DMS53 (cell line): ENCODE measurements around the gene SRM.
"Not testable (repeated sequence)": the region's sequence is repeated elsewhere in the genome, so short reads cannot be mapped to it uniquely, and the experiment has no call there.

Experiments
- DNase-seq: peaks from one replicate; lab custom pipeline; 2025; lab: John Stamatoyannopoulos, UW

SRM gene

DNA sequence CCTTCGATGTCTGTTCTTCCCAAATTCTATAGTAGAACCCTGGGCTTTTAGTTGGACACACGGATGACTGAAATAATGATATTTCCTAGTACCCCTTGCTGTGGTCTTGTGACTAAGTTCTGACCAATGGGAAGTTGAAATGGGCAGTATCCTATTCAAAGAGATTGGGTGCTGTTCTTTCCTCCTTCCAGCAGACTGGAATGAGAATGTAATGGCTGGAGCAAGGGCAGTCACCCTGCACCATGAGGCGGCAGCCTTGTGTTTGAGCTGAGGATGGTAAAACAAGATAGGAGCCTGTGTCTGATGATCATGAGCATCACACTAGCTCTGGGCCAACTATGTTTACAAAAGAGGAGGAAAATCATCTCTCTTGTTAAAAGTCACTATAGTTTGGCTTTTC, 5.1 kb upstream of the SRM start:
- no peak for DNase-seq

DNA sequence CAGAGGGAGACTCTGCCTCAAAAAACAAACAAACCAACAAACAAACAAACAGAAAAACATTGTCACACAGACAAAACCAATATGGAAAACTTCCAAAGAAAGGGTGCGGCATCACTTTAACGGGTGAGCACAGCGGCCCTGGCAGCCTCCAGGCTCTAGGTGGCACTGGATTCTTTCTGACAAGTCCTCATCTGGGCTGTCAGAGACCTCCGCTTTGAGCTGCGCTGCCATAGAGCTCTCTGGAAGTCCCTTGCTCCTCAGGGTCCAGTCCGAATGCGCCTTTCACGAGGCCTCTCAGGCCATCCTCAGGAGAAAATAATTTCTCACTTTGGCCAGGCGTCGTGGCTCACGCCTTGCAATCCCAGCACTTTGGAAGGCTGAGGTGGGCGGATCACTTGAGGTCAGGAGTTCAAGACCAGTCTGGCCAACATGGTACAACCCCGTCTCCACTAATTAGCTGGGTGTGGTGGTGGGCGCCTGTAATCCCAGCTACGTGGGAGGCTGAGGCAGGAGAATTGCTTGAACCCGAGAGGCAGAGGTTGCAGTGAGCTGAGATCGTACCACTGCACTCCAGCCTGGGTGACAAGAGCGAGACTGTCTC, 4.2 kb upstream of the SRM start:
- peak; percentile 45 for DNase-seq

DNA sequence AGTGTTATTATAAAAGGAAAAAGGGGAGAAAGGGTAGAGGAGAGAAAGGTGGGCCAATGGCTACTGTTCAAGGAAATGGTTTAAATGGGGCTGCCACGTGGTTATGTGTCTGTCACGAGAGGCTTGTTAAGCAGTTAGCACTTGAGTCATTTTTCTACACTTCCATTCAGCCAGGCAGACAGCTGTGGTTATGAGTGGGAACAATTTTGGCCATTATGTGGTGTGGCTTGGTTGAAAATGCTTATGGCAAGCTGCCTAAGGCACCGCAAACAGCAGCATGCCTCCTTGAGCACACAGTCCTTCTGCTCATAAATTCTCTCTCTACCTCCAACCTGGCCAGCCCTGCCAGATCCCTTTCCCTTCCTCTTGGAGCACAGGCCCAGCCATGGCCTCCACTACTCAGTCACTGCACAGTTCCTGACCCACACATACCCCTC, 3.2 kb upstream of the SRM start:
- peak; percentile 49 for DNase-seq

DNA sequence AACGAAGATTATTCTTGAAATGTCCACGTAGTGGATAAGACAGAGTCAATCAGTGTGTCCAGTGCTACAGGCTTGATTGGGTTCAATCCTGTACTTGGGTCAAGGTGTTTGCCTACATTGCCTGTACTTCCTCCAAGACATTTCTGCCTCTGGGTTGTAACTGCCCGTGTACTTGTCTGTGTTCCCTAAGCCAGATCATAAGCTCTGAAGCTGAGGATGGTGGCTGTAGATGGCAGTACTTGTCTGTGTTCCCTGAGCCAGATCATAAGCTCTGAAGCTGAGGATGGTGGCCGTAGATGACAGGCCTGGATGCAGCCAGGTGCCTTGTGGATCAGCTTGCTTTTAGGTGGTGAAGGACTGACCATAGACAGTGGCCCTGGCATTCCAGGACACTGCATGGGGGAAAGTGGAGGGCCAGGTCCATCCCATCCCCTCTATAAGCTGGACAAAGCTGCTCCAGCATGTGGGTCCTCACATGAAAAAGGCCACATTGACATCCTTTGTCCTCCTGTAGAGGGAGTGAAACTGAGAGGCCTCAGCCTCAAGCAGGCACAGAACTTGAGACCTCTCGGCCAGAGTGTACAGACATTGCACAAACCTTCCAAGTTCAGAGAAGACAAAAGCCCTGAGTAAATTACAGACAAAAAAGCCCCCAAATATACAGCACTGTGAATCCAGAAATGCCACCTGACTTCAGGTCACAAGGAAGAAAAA, 2.0 kb upstream of the SRM start:
- peak; percentile 36 for DNase-seq

DNA sequence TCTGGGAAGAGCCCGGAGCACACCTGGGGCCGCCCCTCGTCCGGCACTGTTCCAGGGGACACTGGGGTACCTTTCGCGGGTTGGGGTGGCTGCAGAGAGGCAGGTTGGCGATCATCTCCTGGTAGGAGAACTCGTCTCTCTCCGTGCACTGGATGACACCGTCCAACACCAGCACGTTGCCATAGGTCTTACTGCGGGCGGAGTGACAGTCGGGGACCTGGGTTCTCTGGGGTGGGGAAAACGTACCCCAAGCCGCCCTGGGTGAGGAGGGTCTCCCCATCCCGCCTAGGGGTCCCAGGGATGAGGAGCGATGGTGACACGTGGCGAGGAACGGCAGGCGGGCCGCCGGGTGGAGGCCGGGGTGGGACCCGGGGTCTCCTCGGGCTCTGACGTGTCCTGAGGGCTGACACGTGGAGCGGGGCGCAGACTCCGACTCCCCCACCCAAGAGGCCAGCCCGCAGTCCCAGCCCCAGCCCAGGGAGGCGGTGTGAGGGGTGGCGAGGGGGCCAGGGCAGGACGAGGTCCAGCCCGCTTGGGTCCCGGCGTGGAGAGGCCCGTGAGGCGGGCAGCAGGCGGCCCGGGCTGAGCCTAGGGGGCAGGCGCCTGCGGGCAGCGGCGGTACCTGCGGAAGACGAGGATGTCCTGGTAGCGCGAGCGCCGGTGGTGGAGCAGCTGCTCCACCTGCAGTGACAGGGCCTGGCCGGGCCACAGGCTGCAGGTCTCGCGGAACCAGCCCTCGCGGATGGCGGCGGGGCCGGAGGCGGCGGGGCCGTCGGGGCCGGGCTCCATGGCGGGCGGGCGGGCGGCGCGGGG, 457 bp downstream of the SRM start:
- peak; percentile 87 for DNase-seq

DNA sequence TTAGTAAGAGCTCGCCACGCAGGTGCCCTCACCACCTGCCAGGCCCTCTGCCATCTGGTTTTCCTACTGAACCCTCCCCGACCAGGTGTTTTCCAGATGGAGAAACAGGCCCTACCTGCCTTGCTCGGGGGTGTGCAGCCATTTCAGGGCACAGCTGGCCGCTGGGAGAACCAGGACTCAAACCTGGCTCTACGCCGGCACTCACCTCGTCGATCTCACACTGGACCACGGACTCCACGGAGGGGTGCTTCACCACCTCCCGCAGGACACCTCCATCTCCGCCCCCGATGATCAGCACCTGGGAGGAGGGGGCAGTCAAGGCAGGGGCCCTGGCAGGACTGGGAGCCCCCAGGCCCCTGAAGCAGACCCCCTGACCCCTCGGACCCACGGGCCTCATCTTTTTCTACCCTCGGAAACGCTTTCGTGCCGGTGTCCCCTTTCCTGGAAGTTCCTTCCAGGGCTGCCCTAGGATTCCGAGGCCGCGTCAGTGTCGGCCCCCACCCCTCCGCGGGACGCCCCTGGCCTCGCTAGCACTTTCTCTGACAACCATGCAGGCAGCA, 1.1 kb downstream of the SRM start:
- DNase-seq, result peak; percentile 95

DNA sequence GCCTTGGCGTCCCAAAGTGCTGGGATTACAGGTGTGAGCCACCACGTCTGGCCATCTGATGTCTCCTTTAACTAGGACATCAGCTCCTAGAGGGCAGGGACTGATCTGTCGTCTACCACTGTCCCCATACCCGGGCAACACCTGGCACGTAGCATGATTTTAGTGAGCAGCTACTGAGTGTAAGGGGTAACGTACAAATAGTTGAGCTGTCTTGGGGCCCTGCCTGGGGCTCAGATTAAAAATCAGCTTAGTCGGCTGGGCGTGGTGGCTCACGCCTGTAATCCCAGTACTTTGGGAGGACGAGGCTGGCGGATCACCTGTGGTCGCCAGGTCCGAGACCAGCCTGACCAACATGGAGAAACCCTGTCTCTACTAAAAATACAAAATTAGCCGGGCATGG, 1.8 kb downstream of the SRM start:
- DNase-seq, result no peak

DNA sequence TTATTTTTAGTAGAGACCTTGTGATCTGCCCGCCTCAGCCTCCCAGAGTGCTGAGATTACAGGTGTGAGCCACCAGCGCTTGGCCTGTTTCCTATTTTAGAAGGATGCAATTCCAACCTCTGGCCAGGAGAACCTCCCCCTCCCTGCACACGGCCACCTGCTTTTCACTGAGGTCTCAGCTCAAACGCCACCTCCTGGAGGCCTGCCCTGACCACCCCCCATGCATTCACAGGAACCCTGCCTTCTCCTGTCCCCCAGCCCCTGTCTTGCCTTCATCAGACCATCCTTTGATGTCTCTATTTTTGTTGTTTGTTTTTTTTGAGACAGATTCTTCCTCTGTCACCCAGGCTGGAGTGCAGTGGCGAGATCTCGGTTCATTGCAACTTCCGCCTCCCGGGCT, 2.3 kb downstream of the SRM start:
- DNase-seq, result peak; percentile 27

DNA sequence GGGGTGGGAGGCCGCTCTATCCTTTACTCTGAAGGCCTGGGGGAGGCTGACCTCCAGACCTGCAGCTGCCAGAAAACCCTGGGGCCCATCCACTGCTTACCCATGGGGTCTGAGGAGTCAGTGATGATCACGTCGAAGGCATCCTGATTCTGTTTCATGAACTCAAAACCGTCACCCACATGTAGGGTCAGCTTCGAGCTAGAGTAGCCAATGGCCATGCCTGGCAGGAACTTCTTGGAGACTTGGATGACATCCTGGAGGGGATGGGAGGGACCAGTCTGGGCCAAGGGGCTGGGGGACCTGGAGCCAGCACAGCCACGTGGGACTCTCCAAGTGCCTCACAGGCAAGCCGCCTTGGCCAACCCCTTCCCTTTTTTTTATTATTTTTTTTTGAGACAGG, 3.3 kb downstream of the SRM start:
- DNase-seq, result no peak

DNA sequence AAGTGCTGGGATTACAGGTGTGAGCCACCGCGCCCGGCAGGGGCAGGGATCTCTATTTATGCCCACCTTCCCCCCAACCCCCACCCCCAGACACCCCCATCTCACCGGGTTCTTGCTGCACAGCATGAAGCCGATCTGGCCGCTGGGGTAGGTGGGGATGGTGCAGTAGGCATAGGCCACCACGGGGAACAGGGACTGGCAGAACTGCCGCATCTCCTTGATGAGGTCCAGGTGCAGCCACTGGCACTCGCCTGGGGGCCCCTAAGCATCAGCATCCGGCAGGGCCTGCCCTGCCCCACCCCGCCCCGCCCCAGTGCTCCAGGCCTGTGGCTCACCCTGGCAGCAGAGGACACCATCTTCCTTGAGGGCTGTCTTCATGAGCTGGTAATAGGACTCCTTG, 4.1 kb downstream of the SRM start:
- DNase-seq, result no peak

DNA sequence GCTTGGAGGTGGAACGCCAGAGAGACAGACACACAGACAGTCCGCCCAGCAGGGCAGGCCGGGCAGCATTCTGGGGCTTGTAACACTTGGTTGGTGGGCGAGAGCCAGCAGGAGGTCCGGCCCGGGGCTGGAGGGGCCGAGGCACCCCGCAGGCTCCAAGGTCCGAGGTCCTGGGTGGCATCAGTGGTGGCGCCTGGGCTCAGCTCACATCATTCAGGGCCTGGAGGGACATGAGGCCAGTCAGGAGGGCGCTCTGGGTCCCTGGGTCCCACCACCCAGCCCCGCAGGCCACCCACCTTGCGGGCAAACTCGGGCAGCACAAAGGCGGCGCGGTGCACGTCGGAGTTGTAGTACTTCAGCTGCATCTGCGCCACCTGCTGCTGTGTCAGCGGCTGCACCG, 5.2 kb downstream of the SRM start:
- no peak for DNase-seq

DNA sequence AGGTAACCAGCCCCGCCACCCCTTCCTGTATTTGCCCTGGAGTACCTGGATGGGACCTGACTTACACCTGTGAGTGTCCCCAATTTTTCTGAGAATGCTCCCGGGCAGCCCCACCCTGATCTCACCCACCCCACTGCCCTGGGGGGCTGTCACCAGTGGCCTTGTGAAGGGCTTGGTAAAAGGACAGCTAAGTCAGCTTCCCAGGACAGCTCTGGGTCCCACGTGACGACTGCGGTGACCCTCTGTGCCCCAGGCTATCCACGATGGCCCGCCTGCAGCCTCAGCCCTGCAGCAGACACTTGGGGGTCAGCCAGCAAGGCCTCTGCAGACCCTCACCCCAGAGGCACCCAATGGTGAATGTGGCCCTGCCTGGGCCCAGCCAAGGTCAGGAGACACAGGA, 5.6 kb downstream of the SRM start:
- DNase-seq, result no peak

DNA sequence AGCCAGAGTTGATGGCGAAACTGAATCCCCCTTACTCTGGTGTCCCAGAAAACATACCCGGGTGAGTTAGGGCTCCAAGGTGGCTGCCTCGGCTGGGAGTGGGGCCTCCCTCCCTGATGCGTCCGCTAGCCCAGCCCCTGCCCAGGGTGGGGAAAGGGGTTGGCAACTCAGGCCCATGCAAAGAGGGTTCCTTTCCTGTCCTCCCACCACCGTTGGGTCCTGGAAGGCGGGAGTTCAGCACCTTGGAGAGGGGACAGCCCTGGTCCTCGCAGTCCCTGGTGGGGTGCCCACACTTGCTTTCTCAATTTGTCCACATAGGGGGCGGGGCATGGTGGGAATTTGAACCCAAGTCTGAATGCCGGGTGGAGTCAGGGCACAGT, 6.1 kb downstream of the SRM start:
- peak; percentile 37 for DNase-seq

DNA sequence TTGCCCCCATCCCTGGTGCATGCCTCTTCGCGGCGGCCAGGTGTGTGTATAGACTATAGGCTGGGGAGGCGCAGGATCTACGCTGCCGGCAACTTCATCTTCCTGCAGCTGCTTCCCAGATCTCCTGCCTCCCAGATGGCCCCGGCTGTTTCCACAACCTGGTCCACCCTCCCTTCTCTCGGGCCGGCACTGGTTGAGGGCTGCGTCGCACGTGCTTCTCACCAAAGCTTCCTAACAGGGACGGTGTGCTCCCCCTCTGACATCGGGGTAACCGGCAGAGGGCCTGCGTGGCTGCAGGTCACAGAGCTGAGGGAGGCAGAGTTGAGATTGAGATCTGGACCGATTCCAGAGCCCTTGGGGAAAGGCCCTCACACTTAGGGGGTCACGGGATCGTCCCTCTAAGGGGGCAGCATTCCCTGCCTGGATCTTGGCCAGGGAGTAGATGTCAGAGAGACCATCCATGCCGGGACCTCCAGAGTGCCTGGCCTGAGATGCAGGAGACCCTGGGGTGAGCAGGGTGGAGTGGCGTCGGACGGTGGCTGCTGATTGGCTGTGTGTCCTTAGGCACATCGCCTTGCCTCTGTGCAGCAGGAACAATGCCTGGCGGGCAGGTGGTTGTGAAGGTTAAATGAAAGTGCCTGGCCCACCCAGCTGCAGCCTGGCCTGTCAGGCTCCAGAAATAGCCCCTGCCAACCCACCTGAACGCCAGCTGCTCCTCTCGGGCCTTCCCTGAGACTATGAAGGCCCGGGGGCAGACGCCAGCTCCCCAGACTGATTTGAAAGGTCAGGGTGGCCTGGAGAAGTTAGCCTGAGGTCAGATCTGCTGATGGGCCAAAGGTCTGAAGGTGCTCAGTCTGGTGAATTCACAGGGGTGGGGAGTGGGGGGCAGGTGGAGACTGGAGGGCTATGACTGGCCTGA, 6.7 kb downstream of the SRM start:
- DNase-seq, result peak; percentile 85

DNA sequence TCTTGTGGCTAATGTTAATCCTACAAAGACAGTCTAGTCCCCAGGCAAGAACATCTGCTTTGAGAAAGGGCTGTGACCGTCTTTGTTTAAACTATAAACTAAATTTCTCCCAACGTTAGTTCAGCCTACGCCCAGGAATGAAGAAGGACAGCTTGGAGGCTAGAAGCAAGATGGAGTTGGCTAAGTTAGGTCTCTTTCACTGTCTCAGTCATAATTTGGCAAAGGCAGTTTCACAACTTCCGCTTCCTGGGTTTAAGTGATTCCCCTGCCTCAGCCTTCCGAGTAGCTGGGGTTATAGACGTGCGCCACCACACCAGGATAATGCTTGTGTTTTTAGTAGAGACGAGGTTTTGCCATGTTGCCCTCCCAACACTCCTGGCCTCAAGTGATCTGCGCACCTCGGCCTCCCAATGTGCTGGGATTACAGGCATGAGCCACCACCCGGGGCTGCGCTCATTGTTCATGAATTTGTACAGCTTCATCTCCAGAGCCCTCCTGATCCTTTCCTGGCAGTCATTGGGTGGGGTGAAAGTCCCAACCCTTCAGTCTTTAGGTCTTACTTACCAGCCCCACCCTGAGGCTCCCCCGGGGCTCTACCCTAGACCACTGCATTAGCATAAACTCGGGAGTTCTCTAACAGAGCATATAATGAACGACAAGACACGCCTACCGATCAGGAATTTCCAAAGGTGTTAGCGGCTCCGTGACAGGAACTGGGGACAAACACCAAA, 7.9 kb downstream of the SRM start:
- DNase-seq, result no peak

DNA sequence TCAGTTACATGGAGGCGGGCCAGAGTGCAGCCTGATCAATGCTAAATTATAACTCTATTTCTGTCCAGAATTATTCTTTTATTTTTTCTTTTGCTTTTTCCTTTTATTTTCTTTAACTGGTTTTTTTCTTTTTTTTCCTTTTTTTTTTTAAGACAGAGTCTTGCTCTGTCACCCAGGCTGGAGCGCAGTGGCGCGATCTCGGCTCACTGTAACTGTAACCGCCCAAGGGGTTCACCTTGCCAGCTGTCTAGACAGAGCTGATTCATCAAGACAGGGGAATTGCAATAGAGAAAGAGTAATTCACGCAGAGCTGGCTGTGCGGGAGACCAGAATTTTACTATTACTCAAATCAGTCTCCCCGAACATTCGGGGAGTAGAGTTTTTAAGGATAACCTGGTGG, 8.7 kb downstream of the SRM start:
- not testable (repeated sequence) for DNase-seq

DNA sequence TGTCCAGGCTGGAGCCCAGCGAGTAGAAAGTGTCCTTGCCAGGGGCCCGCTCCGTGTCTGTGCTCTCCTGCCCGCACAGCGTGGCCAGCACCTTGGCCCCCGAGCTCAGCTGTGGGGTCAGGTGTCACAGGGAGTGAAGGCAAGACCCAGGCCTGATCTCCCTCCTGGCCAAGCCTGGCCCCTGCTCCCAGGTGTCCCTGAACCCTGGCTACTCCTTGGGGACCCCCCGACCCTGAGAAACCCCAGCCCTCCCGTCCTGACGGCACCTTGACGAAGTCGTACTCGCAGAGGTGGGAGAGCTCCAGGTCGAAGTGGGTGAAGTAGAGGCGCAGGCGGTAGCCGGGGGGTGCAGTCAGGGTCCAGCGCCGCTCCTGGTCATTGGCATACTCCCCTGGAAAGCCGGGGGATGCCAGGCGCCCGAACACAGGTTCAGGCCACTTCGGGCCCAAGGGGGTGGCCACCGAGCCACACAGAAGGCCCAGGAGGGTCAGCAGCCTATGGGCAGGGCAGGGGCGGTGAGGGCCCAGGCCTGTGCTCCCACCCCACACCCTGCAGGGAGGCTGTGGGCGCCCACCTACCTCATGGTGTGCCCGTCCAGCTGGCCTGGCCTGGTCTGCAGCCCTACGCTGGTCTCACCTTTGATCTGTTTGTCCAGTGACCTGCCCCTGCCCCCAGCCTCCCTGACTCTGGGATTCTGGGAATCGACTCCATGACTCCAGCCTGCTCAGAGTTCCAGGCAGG, 13.0 kb downstream of the SRM start, which contains the start of gene MASP2:
Gene MASP2, minus strand, starts transcription at position 615 of the 741 bp plus-strand sequence. Its CDS starts 32 bp downstream, at position 583.
- DNase-seq, result no peak

DNA sequence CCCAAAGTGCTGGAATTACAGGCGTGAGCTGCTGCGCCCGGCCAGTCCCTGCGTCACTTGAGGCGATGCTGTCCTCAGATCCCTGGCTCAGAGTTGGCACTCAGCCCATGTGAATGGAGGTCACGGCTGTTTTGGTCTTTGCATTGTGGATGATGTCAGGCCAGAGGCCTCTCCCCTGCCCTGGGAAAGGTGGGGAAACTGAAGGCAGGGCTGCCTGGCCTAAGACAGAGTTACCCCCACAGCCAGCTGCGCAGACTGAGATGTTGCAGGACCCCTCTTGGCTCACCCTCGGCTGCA, 13.6 kb downstream of the SRM start:
- DNase-seq, result no peak

DNA sequence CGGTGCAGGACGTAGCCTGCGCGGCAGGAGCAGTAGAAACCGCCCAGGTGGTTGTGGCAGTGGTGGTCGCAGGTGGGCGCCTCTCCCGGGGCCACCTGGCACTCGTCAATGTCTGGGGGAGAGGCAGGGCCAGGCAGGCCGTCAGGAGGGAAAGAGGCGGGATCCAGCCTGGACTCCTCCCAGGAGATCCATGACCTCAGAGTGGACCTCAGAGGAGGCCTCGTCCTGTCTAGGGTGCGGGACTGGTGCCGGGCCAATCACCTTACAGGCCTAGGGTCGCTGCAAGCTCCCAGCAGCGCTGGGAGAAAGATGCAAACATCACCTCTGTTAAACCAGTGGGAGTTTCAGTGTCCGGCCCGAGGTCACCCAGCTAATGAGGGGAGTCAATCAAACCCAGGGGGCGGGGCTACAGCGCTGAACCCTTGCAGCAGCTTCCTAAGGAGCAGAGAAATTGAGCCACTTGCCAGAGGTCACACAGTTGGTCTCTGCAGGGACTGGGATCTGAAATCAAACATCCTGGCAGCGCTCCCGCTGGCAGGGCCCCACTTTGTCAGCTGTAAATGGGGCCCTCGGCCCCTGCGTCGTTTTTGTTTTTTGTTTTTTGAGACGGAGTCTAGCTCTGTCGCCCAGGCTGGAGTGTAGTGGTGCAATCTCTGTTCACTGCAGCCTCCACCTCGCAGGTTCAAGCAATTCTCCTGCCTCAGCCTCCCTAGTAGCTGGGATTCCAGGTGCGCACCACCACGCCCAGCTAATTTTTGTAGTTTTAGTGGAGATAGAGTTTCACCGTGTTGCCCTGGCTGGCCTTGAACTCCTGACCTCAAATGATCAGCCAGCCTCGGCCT, 14.2 kb downstream of the SRM start:
- DNase-seq, result peak; percentile 21
